Keratinocyte (primary cell): ENCODE data around the gene TMEM208. TPM values are rescaled to one million over a fixed set of nuclear protein-coding genes. Genes with fewer than 3 reads are reported as not detected.

Source experiments
- DNase-seq: peaks from one replicate; pipeline ENCODE4 v3.0.0-alpha.2; 2011; ENCODE audit warnings: low read depth, missing footprints, low spot score
- FAIRE-seq: peaks from 2 replicates; lab custom pipeline; 2011; peaks lifted over from hg19 to GRCh38; lab: Jason Lieb, UNC
- H2AFZ ChIP-seq: 2 replicates; pipeline ENCODE4 v1.6.0; 2012; ENCODE audit warnings: low read length, control low read depth, inconsistent platforms; ENCODE audit not compliant: control insufficient read depth
- H3K27ac ChIP-seq: 2 replicates; pipeline ENCODE4 v1.5.1; 2011; ENCODE audit warnings: low read length; ENCODE audit not compliant: control insufficient read depth, insufficient read depth
- H3K27me3 ChIP-seq: 3 replicates; pipeline ENCODE4 v1.6.0; 2011; ENCODE audit warnings: low read length; ENCODE audit not compliant: control insufficient read depth, insufficient read depth; ENCODE audit errors: extremely low read depth
- H3K36me3 ChIP-seq, 2 experiments: 2 replicates in 1 of 2; 3 replicates in 1 of 2; pipeline ENCODE4 v1.5.1; 2011; ENCODE audit warnings: low read length in 2 of 2, mild to moderate bottlenecking in 1 of 2; ENCODE audit not compliant: control insufficient read depth in 2 of 2, insufficient read depth in 2 of 2; ENCODE audit errors: extremely low read depth in 1 of 2
- H3K4me1 ChIP-seq: 3 replicates; pipeline ENCODE4 v1.5.1; 2011; ENCODE audit warnings: low read length; ENCODE audit not compliant: control insufficient read depth, insufficient read depth; ENCODE audit errors: extremely low read depth
- H3K4me2 ChIP-seq: 3 replicates; pipeline ENCODE4 v1.6.0; 2011; ENCODE audit warnings: low read depth, low read length; ENCODE audit not compliant: control insufficient read depth, insufficient read depth; ENCODE audit errors: extremely low read depth
- H3K4me3 ChIP-seq, 3 experiments: fragments of 200-600 bp in 1 of 3; sonication (generic) in 1 of 3; 2 replicates in 2 of 3; 3 replicates in 1 of 3; pipeline ENCODE4 v1.5.1; 2011 to 2016; ENCODE audit warnings: low read length in 3 of 3, mild to moderate bottlenecking in 3 of 3, control low read depth in 2 of 3, inconsistent platforms in 1 of 3, low read depth in 1 of 3, mixed read lengths in 1 of 3, mixed run types in 1 of 3, moderate library complexity in 1 of 3; ENCODE audit not compliant: control insufficient read depth in 2 of 3, insufficient read depth in 2 of 3; ENCODE audit errors: extremely low read depth in 1 of 3
- H3K79me2 ChIP-seq: 2 replicates; pipeline ENCODE4 v1.6.0; 2012; ENCODE audit warnings: low read length; ENCODE audit not compliant: control insufficient read depth, insufficient read depth
- H3K9ac ChIP-seq: 3 replicates; pipeline ENCODE4 v1.6.0; 2011; ENCODE audit warnings: low read length; ENCODE audit not compliant: control insufficient read depth, insufficient read depth; ENCODE audit errors: extremely low read depth
- H3K9me1 ChIP-seq: 3 replicates; pipeline ENCODE4 v1.6.0; 2011; ENCODE audit warnings: low read length; ENCODE audit not compliant: control insufficient read depth, insufficient read depth; ENCODE audit errors: extremely low read depth
- H3K9me3 ChIP-seq: 2 replicates; pipeline ENCODE4 v1.5.1; 2012; ENCODE audit warnings: low read depth, low read length; ENCODE audit not compliant: control insufficient read depth
- H4K20me1 ChIP-seq: 3 replicates; pipeline ENCODE4 v1.6.0; 2011; ENCODE audit warnings: low read length; ENCODE audit not compliant: control insufficient read depth, insufficient read depth; ENCODE audit errors: extremely low read depth
- EZH2 ChIP-seq: IDR thresholded peaks from one replicate; pipeline ENCODE4 v1.6.1; 2012; ENCODE audit warnings: inconsistent platforms, mild to moderate bottlenecking, low read length, moderate library complexity
- dilution Hi-C: fragments of 300-500 bp; cut with MboI; formaldehyde crosslinking; loops from one replicate; pipeline ENCODE4 v1.7.0; 2020; ENCODE audit warnings: low sequenced_read_pairs; ENCODE audit not compliant: extremely low pct_ligation_motif_present
- polyA plus RNA-seq, 5 experiments: library from polyadenylated mRNA; depleted of rRNA in 3 of 5; stranded (reverse) in 3 of 5; stranded (forward) in 1 of 5; unstranded in 1 of 5; fragments of >200 nt; gene quantifications; 1 replicate in 1 of 5; 2 replicates in 3 of 5; 3 replicates in 1 of 5; pipeline versions ENCODE4 v1.2.1 to v1.2.3, GENCODE V29; 2011 to 2012; ENCODE audit warnings: missing spikeins in 2 of 5, low read depth in 1 of 5, low replicate concordance in 1 of 5
- TF ChIP-seq, protein P1 (sequence below), 3 experiments: IDR thresholded peaks in 1 of 3; conservative IDR thresholded peaks in 1 of 3; optimal IDR thresholded peaks in 1 of 3; 2 replicates in 2 of 3; 3 replicates in 1 of 3; pipeline versions ENCODE3 to v1.5.1; 2011; ENCODE audit warnings: low read length in 3 of 3, mild to moderate bottlenecking in 3 of 3, moderate library complexity in 2 of 3, control low read depth in 1 of 3, inconsistent platforms in 1 of 3; ENCODE audit not compliant: insufficient read depth in 2 of 3; ENCODE audit errors: extremely low read depth in 1 of 3

The TMEM208 gene
- polyA plus RNA-seq, 1 donor (not counting 4 experiments of a cell fraction or from before 2014, with no cell fraction given), result 44.9 TPM

DNA sequence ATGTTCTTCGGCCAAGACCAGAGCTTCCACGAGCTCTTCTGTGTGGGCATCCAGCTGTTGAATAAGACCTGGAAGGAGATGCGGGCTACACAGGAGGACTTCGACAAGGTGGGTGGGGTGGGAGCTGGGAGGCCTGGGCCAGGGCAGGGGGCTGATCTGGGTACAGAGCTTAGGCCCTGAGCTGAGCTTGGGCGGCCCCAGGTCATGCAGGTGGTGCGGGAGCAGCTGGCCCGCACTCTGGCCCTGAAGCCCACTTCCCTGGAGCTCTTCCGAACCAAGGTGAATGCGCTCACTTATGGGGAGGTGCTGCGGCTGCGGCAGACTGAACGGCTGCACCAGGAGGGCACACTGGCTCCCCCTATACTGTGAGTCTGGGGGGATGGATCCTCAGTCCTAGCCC lies 24.5 kb upstream of the TMEM208 start:
- H3K36me3 ChIP-seq, result peaks cover 11 to 26% of the 10 kb centered on the region in 2 experiments
- peaks cover 6% of the 10 kb centered on the region for H3K9me1 ChIP-seq
- no peaks in the 10 kb centered on the region for H3K9me3 ChIP-seq
- H4K20me1 ChIP-seq, result no peaks in the 10 kb centered on the region
- DNase-seq (no peak), FAIRE-seq (no peak)
- H3K4me1 ChIP-seq, result peaks cover 33% of the 10 kb centered on the region
- H3K27ac ChIP-seq, result no peak overlapping the region
- H3K4me2 ChIP-seq, result no peak overlapping the region
- peaks cover 9% of the 10 kb centered on the region for H3K79me2 ChIP-seq
- H3K9ac ChIP-seq, result no peak overlapping the region
- dilution Hi-C loops, result no loop called here
- H3K4me3 ChIP-seq, result no peak overlapping the region
- TF ChIP-seq EZH2, result no peak
- TF ChIP-seq, protein P1, sequence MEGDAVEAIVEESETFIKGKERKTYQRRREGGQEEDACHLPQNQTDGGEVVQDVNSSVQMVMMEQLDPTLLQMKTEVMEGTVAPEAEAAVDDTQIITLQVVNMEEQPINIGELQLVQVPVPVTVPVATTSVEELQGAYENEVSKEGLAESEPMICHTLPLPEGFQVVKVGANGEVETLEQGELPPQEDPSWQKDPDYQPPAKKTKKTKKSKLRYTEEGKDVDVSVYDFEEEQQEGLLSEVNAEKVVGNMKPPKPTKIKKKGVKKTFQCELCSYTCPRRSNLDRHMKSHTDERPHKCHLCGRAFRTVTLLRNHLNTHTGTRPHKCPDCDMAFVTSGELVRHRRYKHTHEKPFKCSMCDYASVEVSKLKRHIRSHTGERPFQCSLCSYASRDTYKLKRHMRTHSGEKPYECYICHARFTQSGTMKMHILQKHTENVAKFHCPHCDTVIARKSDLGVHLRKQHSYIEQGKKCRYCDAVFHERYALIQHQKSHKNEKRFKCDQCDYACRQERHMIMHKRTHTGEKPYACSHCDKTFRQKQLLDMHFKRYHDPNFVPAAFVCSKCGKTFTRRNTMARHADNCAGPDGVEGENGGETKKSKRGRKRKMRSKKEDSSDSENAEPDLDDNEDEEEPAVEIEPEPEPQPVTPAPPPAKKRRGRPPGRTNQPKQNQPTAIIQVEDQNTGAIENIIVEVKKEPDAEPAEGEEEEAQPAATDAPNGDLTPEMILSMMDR (optimal IDR thresholded peaks at IDR 0.05 in 1 of 3, IDR thresholded peaks at IDR 0.05 in 1 of 3, conservative IDR thresholded peaks at IDR 0.05 in 1 of 3; ENCODE audit: extremely low read depth in 1 of 3, insufficient read depth in 2 of 3, low read length in 3 of 3), result no peak
- no peaks in the 10 kb centered on the region for H3K27me3 ChIP-seq
- H2AFZ ChIP-seq, result no peak overlapping the region

DNA sequence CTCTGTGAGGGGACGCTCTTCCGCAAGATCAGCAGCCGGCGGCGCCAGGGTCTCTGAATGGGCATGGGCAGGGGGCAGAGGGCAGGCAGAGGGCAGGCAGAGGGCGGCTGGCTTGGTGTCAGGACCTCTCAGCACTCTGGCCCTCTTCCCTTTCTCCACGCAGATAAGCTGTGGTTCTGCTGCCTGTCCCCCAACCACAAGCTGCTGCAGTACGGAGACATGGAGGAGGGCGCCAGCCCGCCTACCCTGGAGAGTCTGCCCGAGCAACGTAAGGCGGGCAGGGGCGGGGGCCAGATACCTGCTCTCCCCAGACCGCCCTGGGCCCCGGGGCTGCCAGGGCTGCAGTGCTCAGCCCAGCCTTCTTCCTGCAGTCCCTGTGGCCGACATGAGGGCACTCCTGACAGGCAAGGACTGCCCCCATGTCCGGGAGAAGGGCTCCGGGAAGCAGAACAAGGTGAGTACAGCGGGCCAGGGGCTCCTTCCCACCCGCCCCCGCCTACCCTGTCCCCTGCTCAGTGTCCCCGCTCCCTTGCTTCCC lies 23.9 kb upstream of the TMEM208 start:
- H3K9me1 ChIP-seq, result peaks cover 6% of the 10 kb centered on the region
- H2AFZ ChIP-seq, result no peak overlapping the region
- no peak overlapping the region for H3K27ac ChIP-seq
- peaks cover 36% of the 10 kb centered on the region for H3K4me1 ChIP-seq
- H3K9ac ChIP-seq, result no peak overlapping the region
- FAIRE-seq (no peak), DNase-seq (no peak)
- no peak overlapping the region for H3K4me2 ChIP-seq
- H3K27me3 ChIP-seq, result no peaks in the 10 kb centered on the region
- H3K79me2 ChIP-seq, result peaks cover 9% of the 10 kb centered on the region
- no peak overlapping the region for H3K4me3 ChIP-seq
- no peaks in the 10 kb centered on the region for H3K9me3 ChIP-seq
- peaks cover 5 to 26% of the 10 kb centered on the region in 2 experiments for H3K36me3 ChIP-seq
- H4K20me1 ChIP-seq, result no peaks in the 10 kb centered on the region
- dilution Hi-C loops, result no loop called here
- TF ChIP-seq, protein P1 (optimal IDR thresholded peaks at IDR 0.05 in 1 of 3, IDR thresholded peaks at IDR 0.05 in 1 of 3, conservative IDR thresholded peaks at IDR 0.05 in 1 of 3; ENCODE audit: extremely low read depth in 1 of 3, insufficient read depth in 2 of 3, low read length in 3 of 3), result no peak
